K562 treated with DMSO at 1 percent for 24 hours (cell line): ENCODE results near the gene STRBP. TPM values are rescaled to one million over a fixed set of nuclear protein-coding genes. Genes with fewer than 3 reads are reported as not detected.

Experiments
- total RNA-seq: library from RNA; unstranded; fragments of 300-600 nt; gene quantifications from 2 replicates; pipeline ENCODE4 v1.2.3, GENCODE V29; 2022; ENCODE audit warnings: low read depth; ENCODE audit not compliant: insufficient read depth

The STRBP gene
- 33.0 and 49.4 TPM in 2 replicates for total RNA-seq

GRCh38 chr9:123268465-123269259 lies at the start of gene STRBP:
TSS of gene STRBP (minus strand) at chr9:123268586. CDS start at chr9:123184134, 84,452 bp downstream.

Other genes with a start within 250 kb of the STRBP start
- not detected in 2 replicates for gene GPR21, start 234.9 kb downstream of the STRBP start, total RNA-seq
- gene CRB2, start 87.6 kb upstream of the STRBP start, total RNA-seq = 0.68 TPM in 2 replicates